K562 (cell line): Measurements from ENCODE around the gene VARS1. TPM values are rescaled to one million over a fixed set of nuclear protein-coding genes. Genes with fewer than 3 reads are reported as not detected.
A peak's percentile ranks its signal among the peaks of the same experiment; 100 is the strongest.

Experiments used
- BRCA1 ChIP-seq, 2 experiments: fragments of 450-650 bp in 1 of 2; sonication (generic) in 1 of 2; formaldehyde crosslinking in 1 of 2; IDR thresholded peaks; 2 replicates each; pipeline versions ENCODE4 v1.5.0 to v1.6.1; 2017 to 2020; ENCODE audit warnings: mild to moderate bottlenecking in 1 of 2, missing genetic modification reagents in 1 of 2
- ERF ChIP-seq: fragments of 450-650 bp; formaldehyde crosslinking; IDR thresholded peaks from 2 replicates; pipeline ENCODE4 v1.4.0; 2020; ENCODE audit warnings: mild to moderate bottlenecking, mixed read lengths
- FOS ChIP-seq: IDR thresholded peaks from 3 replicates; pipeline ENCODE4 v1.6.1; 2011; ENCODE audit not compliant: insufficient read length; ENCODE audit errors: extremely low read depth
- KHSRP ChIP-seq: fragments of 450-650 bp; IDR thresholded peaks from 2 replicates; pipeline ENCODE4 v1.6.1; 2017
- NR3C1 ChIP-seq: sonication (generic); formaldehyde crosslinking; IDR thresholded peaks from 2 replicates; pipeline ENCODE4 v1.8.1; 2022; ENCODE audit warnings: missing genetic modification reagents
- SPI1 ChIP-seq: IDR thresholded peaks from 2 replicates; pipeline ENCODE4 v1.6.1; 2011; ENCODE audit warnings: low read depth, low read length, control low read depth, borderline replicate concordance
- ZEB2 ChIP-seq: fragments of 450-650 bp; IDR thresholded peaks from 2 replicates; pipeline ENCODE4 v1.6.1; 2016
- ZKSCAN8 ChIP-seq: fragments of 200-800 bp; sonication (Bioruptor generic); IDR thresholded peaks from 2 replicates; pipeline ENCODE4 v1.6.1; 2016; ENCODE audit warnings: missing genetic modification characterization, missing compliant biosample characterization
- ZNF124 ChIP-seq: sonication (generic); formaldehyde crosslinking; IDR thresholded peaks from 2 replicates; pipeline ENCODE4 v1.8.1; 2022; ENCODE audit warnings: missing genetic modification reagents
- ZNF197 ChIP-seq: fragments of 200-800 bp; sonication (Bioruptor generic); IDR thresholded peaks from 2 replicates; pipeline ENCODE4 v1.6.1; 2016; ENCODE audit warnings: low read depth, missing genetic modification characterization, missing compliant biosample characterization
- ZNF253 ChIP-seq: fragments of 250-450 bp; sonication (Bioruptor Pico); conservative IDR thresholded peaks from 2 replicates; pipeline ENCODE4 v1.6.1; 2021; ENCODE audit warnings: mild to moderate bottlenecking
- polyA plus RNA-seq, 8 experiments: library from polyadenylated mRNA; depleted of rRNA in 4 of 8; stranded (reverse) in 5 of 8; unstranded in 3 of 8; fragments of >200 nt; fragmentation: Nextera tagmentation in 2 of 8; fragmentation: Illumina TruSeq in 1 of 8; extraction: Ambion mirVana in 2 of 8; extraction: Trizol in 1 of 8; gene quantifications; 2 replicates each; pipeline versions ENCODE4 v1.2.1 to v1.2.3, GENCODE V29; 2011 to 2014; ENCODE audit warnings: inconsistent platforms in 1 of 8, missing spikeins in 1 of 8
- total RNA-seq, 7 experiments: library from RNA; depleted of rRNA in 6 of 7; stranded (reverse); fragments of >200 nt in 6 of 7; fragmentation: Illumina TruSeq in 2 of 7; extraction: Trizol in 2 of 7; gene quantifications; 2 replicates each; pipeline versions ENCODE4 v1.2.1 to v1.2.3, GENCODE V29; 2011 to 2021; ENCODE audit warnings: low replicate concordance in 1 of 7
- TF ChIP-seq, protein P1 (sequence below): fragments of 450-650 bp; IDR thresholded peaks from 2 replicates; pipeline ENCODE4 v1.6.1; 2016; ENCODE audit warnings: low read depth
- TF ChIP-seq, protein P2 (sequence below): sonication (generic); formaldehyde crosslinking; IDR thresholded peaks from 2 replicates; pipeline ENCODE4 v1.8.0; 2023; ENCODE audit warnings: missing genetic modification reagents, mild to moderate bottlenecking, borderline replicate concordance
- TF ChIP-seq, protein P3 (sequence below): sonication (generic); formaldehyde crosslinking; IDR thresholded peaks from 2 replicates; pipeline ENCODE4 v1.5.0; 2020; ENCODE audit warnings: missing genetic modification reagents

The VARS1 gene
- total and polyA plus RNA-seq, 9 of the 15 experiments (the other 6 are each of a cell fraction or from before 2014, with no cell fraction given), result 2.9 to 488 (median 130) TPM

DNA sequence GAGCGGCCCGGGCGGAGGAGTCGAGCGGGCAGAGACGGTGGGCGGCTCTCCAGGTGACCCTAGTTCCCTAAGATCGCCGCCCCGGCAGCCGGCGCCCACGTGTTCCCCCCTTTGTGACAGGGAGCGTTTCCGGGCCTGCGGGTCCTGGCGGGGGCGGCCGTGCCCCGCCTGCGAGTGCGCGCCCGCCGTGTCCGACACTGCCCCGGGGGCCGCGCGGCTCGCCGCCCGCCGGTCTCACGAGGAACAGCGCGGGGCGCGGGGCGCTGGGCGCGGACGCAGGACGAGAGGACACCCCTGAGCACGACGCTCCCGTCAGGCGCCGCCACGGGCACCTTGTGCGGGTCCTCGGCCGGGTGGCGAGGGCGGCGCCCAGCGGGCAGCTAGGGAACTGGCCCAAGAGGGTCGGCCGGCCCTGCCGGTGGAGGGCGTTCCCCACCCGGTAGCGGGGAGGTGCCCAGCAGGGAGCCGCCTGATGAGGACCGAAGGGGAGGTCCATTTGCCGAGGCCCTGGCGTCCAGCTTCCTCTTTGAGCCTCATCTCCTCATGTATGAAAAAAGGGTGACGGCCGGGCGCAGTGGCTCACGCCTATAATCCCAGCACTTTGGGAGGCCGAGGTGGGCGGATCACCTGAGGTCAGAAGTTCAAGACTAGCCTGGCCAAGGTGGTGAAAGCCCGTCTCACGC, at the start of gene VARS1 (continued):
- TF ChIP-seq, protein P1, sequence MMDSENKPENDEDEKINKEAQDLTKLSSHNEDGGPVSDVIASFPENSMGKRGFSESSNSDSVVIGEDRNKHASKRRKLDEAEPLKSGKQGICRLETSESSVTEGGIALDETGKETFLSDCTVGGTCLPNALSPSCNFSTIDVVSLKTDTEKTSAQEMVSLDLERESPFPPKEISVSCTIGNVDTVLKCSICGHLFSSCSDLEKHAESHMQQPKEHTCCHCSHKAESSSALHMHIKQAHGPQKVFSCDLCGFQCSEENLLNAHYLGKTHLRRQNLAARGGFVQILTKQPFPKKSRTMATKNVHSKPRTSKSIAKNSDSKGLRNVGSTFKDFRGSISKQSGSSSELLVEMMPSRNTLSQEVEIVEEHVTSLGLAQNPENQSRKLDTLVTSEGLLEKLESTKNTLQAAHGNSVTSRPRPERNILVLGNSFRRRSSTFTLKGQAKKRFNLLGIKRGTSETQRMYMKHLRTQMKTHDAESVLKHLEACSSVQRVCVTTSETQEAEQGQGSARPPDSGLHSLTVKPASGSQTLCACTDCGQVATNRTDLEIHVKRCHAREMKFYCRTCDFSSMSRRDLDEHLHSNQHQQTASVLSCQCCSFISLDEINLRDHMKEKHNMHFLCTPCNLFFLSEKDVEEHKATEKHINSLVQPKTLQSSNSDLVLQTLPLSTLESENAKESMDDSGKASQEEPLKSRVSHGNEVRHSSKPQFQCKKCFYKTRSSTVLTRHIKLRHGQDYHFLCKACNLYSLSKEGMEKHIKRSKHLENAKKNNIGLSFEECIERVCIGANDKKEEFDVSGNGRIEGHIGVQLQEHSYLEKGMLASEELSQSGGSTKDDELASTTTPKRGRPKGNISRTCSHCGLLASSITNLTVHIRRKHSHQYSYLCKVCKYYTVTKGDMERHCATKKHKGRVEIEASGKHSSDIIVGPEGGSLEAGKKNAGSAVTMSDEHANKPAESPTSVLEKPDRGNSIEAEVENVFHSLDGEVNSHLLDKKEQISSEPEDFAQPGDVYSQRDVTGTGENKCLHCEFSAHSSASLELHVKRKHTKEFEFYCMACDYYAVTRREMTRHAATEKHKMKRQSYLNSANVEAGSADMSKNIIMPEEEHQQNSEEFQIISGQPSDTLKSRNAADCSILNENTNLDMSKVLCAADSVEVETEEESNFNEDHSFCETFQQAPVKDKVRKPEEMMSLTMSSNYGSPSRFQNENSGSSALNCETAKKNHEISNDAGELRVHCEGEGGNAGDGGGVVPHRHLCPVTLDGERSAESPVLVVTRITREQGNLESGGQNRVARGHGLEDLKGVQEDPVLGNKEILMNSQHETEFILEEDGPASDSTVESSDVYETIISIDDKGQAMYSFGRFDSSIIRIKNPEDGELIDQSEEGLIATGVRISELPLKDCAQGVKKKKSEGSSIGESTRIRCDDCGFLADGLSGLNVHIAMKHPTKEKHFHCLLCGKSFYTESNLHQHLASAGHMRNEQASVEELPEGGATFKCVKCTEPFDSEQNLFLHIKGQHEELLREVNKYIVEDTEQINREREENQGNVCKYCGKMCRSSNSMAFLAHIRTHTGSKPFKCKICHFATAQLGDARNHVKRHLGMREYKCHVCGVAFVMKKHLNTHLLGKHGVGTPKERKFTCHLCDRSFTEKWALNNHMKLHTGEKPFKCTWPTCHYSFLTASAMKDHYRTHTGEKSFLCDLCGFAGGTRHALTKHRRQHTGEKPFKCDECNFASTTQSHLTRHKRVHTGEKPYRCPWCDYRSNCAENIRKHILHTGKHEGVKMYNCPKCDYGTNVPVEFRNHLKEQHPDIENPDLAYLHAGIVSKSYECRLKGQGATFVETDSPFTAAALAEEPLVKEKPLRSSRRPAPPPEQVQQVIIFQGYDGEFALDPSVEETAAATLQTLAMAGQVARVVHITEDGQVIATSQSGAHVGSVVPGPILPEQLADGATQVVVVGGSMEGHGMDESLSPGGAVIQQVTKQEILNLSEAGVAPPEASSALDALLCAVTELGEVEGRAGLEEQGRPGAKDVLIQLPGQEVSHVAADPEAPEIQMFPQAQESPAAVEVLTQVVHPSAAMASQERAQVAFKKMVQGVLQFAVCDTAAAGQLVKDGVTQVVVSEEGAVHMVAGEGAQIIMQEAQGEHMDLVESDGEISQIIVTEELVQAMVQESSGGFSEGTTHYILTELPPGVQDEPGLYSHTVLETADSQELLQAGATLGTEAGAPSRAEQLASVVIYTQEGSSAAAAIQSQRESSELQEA, result peak; percentile 59; the same call in 1 of the 2 replicates
- no peak for TF ChIP-seq ZNF253
- TF ChIP-seq NR3C1 (CRISPR knock-in tag), result peak; percentile 68; the same call in 1 of the 2 replicates
- TF ChIP-seq ZNF124, result no peak
- peak; percentile 77; the same call in 1 of the 2 replicates for TF ChIP-seq SPI1
- TF ChIP-seq, protein P2, sequence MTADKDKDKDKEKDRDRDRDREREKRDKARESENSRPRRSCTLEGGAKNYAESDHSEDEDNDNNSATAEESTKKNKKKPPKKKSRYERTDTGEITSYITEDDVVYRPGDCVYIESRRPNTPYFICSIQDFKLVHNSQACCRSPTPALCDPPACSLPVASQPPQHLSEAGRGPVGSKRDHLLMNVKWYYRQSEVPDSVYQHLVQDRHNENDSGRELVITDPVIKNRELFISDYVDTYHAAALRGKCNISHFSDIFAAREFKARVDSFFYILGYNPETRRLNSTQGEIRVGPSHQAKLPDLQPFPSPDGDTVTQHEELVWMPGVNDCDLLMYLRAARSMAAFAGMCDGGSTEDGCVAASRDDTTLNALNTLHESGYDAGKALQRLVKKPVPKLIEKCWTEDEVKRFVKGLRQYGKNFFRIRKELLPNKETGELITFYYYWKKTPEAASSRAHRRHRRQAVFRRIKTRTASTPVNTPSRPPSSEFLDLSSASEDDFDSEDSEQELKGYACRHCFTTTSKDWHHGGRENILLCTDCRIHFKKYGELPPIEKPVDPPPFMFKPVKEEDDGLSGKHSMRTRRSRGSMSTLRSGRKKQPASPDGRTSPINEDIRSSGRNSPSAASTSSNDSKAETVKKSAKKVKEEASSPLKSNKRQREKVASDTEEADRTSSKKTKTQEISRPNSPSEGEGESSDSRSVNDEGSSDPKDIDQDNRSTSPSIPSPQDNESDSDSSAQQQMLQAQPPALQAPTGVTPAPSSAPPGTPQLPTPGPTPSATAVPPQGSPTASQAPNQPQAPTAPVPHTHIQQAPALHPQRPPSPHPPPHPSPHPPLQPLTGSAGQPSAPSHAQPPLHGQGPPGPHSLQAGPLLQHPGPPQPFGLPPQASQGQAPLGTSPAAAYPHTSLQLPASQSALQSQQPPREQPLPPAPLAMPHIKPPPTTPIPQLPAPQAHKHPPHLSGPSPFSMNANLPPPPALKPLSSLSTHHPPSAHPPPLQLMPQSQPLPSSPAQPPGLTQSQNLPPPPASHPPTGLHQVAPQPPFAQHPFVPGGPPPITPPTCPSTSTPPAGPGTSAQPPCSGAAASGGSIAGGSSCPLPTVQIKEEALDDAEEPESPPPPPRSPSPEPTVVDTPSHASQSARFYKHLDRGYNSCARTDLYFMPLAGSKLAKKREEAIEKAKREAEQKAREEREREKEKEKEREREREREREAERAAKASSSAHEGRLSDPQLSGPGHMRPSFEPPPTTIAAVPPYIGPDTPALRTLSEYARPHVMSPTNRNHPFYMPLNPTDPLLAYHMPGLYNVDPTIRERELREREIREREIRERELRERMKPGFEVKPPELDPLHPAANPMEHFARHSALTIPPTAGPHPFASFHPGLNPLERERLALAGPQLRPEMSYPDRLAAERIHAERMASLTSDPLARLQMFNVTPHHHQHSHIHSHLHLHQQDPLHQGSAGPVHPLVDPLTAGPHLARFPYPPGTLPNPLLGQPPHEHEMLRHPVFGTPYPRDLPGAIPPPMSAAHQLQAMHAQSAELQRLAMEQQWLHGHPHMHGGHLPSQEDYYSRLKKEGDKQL, result no peak
- no peak for TF ChIP-seq ZKSCAN8 (CRISPR knock-in tag)
- TF ChIP-seq ZNF197 (CRISPR knock-in tag), result peak; percentile 89; the same call in 1 of the 2 replicates
- no peak for TF ChIP-seq FOS
- TF ChIP-seq ZEB2, result peak; percentile 93
- TF ChIP-seq KHSRP, result no peak
- TF ChIP-seq BRCA1 (IDR thresholded peaks at IDR 0.05), result no peak
- no peak for TF ChIP-seq BRCA1 (CRISPR knock-in tag; IDR thresholded peaks at IDR 0.05)
- TF ChIP-seq, protein P3, sequence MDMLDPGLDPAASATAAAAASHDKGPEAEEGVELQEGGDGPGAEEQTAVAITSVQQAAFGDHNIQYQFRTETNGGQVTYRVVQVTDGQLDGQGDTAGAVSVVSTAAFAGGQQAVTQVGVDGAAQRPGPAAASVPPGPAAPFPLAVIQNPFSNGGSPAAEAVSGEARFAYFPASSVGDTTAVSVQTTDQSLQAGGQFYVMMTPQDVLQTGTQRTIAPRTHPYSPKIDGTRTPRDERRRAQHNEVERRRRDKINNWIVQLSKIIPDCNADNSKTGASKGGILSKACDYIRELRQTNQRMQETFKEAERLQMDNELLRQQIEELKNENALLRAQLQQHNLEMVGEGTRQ, result peak; percentile 73
- TF ChIP-seq ERF (CRISPR knock-in tag), result peak; percentile 99
